Measurements from ENCODE around the gene PRRT4. TPM values are rescaled to one million over a fixed set of nuclear protein-coding genes. Genes with fewer than 3 reads are reported as not detected.

The PRRT4 gene
- total RNA-seq, 6 experiments from 2014 or later = 0.11 to 0.32 (median 0.18) TPM; not detected in 2

DNA sequence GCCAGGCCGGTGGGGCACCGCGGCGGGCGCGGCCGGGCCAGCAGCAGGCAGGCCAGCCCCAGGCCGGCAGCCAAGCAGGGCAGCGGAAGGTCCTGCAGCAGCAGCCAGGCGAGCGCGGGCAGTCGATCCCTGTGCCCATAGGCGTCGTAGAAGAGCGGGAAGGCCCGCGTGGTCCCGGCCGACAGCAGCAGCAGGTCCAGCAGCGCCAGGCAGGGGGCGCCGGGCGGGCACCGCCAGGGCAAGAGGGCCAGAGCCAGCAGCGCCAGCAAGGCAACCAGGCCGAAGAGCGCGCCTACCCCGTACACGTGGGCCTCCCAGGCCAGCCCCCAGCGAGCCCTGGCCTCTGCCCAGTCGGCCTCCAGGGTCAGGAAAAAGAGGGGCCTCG, 9.3 kb downstream of the PRRT4 start:
- H3K9me3 ChIP-seq = no peaks in the 10 kb centered on the region
- peak overlapping the region in 1 of 3 donors; percentile 29 for H3K4me3 ChIP-seq
- DNase-seq = peak; percentile 70 to 72 (median 71)
- H3K36me3 ChIP-seq = no peaks in the 10 kb centered on the region
- no peak overlapping the region for H3K27ac ChIP-seq
- H3K27me3 ChIP-seq = peaks cover 0 to 9% of the 10 kb centered on the region in 2 donors
- ATAC-seq = peak; percentile 82 to 87 (median 83)
- no CpG with 5 or more reads among the region's 34 CpGs for WGBS (ENCODE audit: insufficient coverage, low coverage, low lambda C conversion rate, missing lambda C conversion rate)
- TF ChIP-seq, protein P1, sequence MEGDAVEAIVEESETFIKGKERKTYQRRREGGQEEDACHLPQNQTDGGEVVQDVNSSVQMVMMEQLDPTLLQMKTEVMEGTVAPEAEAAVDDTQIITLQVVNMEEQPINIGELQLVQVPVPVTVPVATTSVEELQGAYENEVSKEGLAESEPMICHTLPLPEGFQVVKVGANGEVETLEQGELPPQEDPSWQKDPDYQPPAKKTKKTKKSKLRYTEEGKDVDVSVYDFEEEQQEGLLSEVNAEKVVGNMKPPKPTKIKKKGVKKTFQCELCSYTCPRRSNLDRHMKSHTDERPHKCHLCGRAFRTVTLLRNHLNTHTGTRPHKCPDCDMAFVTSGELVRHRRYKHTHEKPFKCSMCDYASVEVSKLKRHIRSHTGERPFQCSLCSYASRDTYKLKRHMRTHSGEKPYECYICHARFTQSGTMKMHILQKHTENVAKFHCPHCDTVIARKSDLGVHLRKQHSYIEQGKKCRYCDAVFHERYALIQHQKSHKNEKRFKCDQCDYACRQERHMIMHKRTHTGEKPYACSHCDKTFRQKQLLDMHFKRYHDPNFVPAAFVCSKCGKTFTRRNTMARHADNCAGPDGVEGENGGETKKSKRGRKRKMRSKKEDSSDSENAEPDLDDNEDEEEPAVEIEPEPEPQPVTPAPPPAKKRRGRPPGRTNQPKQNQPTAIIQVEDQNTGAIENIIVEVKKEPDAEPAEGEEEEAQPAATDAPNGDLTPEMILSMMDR (IDR thresholded peaks at IDR 0.05) = peak; percentile 42 to 58 (median 52)
- no peak for TF ChIP-seq POLR2A (IDR thresholded peaks at IDR 0.05)
- H3K4me1 ChIP-seq = peaks cover 0 to 10% (median 0%) of the 10 kb centered on the region in 4 donors
- intact Hi-C loops (cut with DNase I) = loop anchor here in 1 of 2 donors (5.0 kb wide), 1 partner anchor 35 kb away; no protein-coding TSS in a partner anchor

DNA sequence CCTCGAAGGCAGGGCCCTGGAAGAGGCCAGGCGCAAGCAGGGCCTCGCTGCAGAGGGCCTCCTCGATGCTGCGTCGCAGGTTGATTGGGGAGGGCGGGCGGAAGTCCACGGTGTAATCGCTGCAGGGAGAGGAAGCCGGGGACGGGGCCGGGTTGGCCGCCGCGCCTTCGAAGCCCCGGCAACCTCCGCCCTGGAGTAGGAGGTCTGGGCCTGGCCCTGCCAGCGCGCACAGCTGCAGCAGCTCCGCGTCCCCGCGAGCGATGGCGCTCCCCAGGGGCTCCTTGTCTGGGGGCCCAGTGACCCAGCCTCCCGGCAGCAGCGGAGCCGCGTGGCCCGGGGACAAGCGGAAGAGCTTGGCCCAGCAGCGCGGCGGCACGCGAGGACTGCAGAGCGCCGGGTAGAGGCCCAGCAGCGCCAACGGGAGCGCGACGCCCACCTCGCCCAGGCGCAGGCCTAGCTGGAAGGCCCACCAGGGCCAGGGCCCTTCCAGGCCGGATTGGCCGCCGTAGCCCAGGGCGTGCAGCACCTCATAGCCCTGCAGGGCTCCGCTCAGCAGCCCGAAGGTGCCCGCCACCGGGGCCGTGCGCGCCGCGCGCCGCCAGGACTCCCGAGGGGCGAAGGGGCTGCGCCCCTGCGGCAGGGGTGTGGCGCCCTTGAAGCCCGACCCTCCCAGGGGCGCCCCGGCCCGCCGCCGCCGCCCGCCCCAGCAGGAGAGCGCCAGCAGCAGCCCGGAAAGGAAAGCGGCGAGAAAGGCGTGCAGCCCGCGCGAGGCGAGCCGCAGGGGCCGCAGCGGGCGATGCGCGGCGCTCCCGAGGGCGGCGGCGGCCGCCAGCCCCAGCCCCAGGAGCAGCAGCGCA, 10.0 kb downstream of the PRRT4 start:
- WGBS (ENCODE audit: insufficient coverage, low coverage, low lambda C conversion rate, missing lambda C conversion rate) = 40% methylated on average over 5 of the region's 97 CpGs

DNA sequence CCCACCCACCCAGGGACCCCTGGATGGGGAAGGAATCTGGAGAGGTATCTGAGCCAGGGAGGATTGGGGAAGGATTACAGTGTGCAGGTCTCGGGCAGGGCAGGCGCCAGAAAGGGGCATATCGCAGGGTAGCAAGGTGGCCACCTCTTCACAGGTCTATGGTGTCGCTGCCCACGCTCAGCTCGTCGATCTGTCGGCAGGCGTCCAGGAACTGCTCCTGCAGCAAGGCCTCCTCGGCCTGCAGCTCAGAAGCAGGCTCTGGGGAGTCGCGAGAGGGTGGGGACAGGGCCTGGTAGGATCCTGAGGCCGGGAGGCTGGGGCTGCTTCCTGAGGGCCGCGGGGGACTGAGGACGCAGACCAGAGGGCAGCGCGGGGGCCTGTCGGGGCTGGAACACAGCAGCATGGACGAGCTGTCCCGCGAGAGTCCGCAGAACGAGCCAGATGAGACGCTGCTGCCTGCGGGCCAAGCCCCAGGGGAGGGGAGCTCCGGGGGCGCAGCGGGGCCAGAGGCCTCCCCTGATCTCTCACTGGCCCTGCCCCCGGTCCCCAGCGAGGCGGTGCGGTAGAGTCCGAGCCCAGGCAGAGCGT, 10.7 kb downstream of the PRRT4 start:
- ATAC-seq (no peak), DNase-seq (no peak)
- WGBS (ENCODE audit: insufficient coverage, low coverage, low lambda C conversion rate, missing lambda C conversion rate) = 70% methylated on average over 2 of the region's 35 CpGs
- Histone ChIP-seq H3K4me3 (no peak overlapping the region), H3K27me3 (peaks cover 0 to 9% of the 10 kb centered on the region in 2 donors), H3K27ac (no peak overlapping the region), H3K9me3 (no peaks in the 10 kb centered on the region), H3K4me1 (peaks cover 0 to 10% (median 0%) of the 10 kb centered on the region in 4 donors), H3K36me3 (no peaks in the 10 kb centered on the region)
- intact Hi-C loops (cut with DNase I) = loop anchor here in 1 of 2 donors (5.0 kb wide), 1 partner anchor 36 kb away; no protein-coding TSS in a partner anchor
- no peak for TF ChIP-seq POLR2A (IDR thresholded peaks at IDR 0.05)
- TF ChIP-seq, protein P1 (IDR thresholded peaks at IDR 0.05) = no peak

More for the DNA sequence above, 10.0 kb downstream of the PRRT4 start:
- ATAC-seq (peak in 1 of 4 donors; percentile 24), DNase-seq (no peak)
- Histone ChIP-seq H3K27me3 (peaks cover 0 to 9% of the 10 kb centered on the region in 2 donors), H3K9me3 (no peaks in the 10 kb centered on the region), H3K36me3 (no peaks in the 10 kb centered on the region), H3K4me1 (peaks cover 0 to 10% (median 0%) of the 10 kb centered on the region in 4 donors), H3K4me3 (peak overlapping the region in 1 of 3 donors; percentile 29), H3K27ac (no peak overlapping the region)
- intact Hi-C loops (cut with DNase I) = loop anchor here in 1 of 2 donors (5.0 kb wide), 1 partner anchor 36 kb away; no protein-coding TSS in a partner anchor
- no peak for TF ChIP-seq POLR2A (IDR thresholded peaks at IDR 0.05)
- TF ChIP-seq, protein P1 (IDR thresholded peaks at IDR 0.05) = no peak

DNA sequence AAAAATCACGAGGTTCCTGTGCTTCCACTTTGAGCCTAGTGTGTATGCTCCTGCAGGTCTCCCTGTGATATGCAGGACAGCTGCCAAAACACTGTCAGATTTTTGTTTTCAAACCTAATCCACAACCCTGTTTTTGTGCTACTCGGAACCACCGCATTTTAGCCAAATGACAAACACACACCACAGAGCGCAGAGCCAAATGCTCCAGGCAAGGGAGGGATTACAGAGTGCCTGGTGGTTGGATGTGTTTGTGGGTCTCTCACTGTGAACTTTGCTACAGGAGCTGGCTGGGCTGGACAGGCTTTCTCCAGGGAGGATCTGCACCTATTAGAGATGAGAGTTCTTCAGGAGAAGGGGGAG, 12.0 kb downstream of the PRRT4 start:
- Histone ChIP-seq H3K36me3 (no peaks in the 10 kb centered on the region), H3K9me3 (no peaks in the 10 kb centered on the region), H3K4me3 (no peak overlapping the region), H3K27ac (no peak overlapping the region), H3K27me3 (peaks cover 0 to 9% of the 10 kb centered on the region in 2 donors), H3K4me1 (peaks cover 0 to 10% (median 0%) of the 10 kb centered on the region in 4 donors)
- intact Hi-C loops (cut with DNase I) = loop anchor here in 1 of 2 donors (5.0 kb wide), 1 partner anchor 38 kb away; no protein-coding TSS in a partner anchor
- 41% methylated on average over 4 of the region's 4 CpGs for WGBS (ENCODE audit: insufficient coverage, low coverage, low lambda C conversion rate, missing lambda C conversion rate)
- no peak for DNase-seq
- no peak for ATAC-seq
- TF ChIP-seq POLR2A (IDR thresholded peaks at IDR 0.05) = no peak
- TF ChIP-seq, protein P1 (IDR thresholded peaks at IDR 0.05) = no peak

Measured in right lobe of liver (tissue), 6 donors.